IMR-90 (cell line): ENCODE data around the gene TNS1. TPM values are rescaled to one million over a fixed set of nuclear protein-coding genes. Genes with fewer than 3 reads are reported as not detected.

Experiments
- ATAC-seq: fragments of 200-7000 bp; cut with Tn5 transposase; 2 replicates; pipeline ENCODE4 v1.9.1; 2020; ENCODE audit warnings: low read depth, mild to moderate bottlenecking, moderate library complexity
- BruUV-seq: library from RNA; stranded (reverse); fragments of 400-500 nt; replicated peaks from 2 replicates; lab custom pipeline; 2021; lab: Mats Ljungman, UMichigan
- CTCF ChIA-PET: fragments of 300-600 bp; formaldehyde crosslinking; extraction: SDS; loops from one replicate; lab custom pipeline; 2021; ENCODE audit warnings: antibody characterized with exemption; lab: Yijun Ruan, JAX
- POLR2A ChIA-PET: fragments of 300-600 bp; sonication (Branson Sonifier 250); formaldehyde crosslinking; loops from one replicate; lab custom pipeline; 2022; ENCODE audit warnings: antibody characterized with exemption; ENCODE audit not compliant: unreplicated experiment; lab: Charles Lee
- DNase-seq: peaks from one replicate; pipeline ENCODE4 v3.0.0; 2013
- H2AFZ ChIP-seq: replicated peaks from 2 replicates; pipeline ENCODE3; 2013; ENCODE audit warnings: low read length, mild to moderate bottlenecking; ENCODE audit not compliant: poor library complexity
- H2AK5ac ChIP-seq: 2 replicates; pipeline ENCODE4 v1.6.1; 2013; ENCODE audit warnings: low read depth, low read length, inconsistent platforms
- H2AK9ac ChIP-seq: replicated peaks from 2 replicates; pipeline ENCODE3; 2013; ENCODE audit warnings: mild to moderate bottlenecking, low read depth, low read length, moderate library complexity; ENCODE audit not compliant: poor library complexity
- H2BK120ac ChIP-seq: 2 replicates; pipeline ENCODE4 v1.6.1; 2013; ENCODE audit warnings: low read depth, low read length, inconsistent platforms
- H2BK15ac ChIP-seq: 3 replicates; pipeline ENCODE4 v1.6.1; 2013; ENCODE audit warnings: low read depth, low read length, inconsistent platforms
- H2BK20ac ChIP-seq: 2 replicates; pipeline ENCODE4 v1.6.1; 2013; ENCODE audit warnings: low read depth, mild to moderate bottlenecking, inconsistent platforms, low read length, moderate library complexity
- H2BK5ac ChIP-seq: 2 replicates; pipeline ENCODE4 v1.6.1; 2013; ENCODE audit warnings: mild to moderate bottlenecking, low read depth, low read length, inconsistent platforms; ENCODE audit not compliant: poor library complexity, severe bottlenecking
- H3K14ac ChIP-seq: replicated peaks from 2 replicates; pipeline ENCODE4 v1.6.1; 2013; ENCODE audit warnings: low read depth, low read length, inconsistent platforms
- H3K18ac ChIP-seq: 2 replicates; pipeline ENCODE4 v1.6.1; 2013; ENCODE audit warnings: low read depth, low read length, control low read depth
- H3K23ac ChIP-seq: 2 replicates; pipeline ENCODE4 v1.6.1; 2013; ENCODE audit warnings: low read depth, low read length, inconsistent platforms
- H3K27ac ChIP-seq: 2 replicates; pipeline ENCODE4 v1.5.1; 2013; ENCODE audit warnings: mild to moderate bottlenecking, control low read depth, low read length; ENCODE audit not compliant: insufficient read depth
- H3K27me3 ChIP-seq: 2 replicates; pipeline ENCODE4 v1.6.1; 2013; ENCODE audit warnings: low read length; ENCODE audit not compliant: control insufficient read depth, insufficient read depth
- H3K36me3 ChIP-seq: 2 replicates; pipeline ENCODE4 v1.6.1; 2013; ENCODE audit warnings: low read length, mixed read lengths; ENCODE audit not compliant: control insufficient read depth, insufficient read depth
- H3K4ac ChIP-seq: 2 replicates; pipeline ENCODE4 v1.6.1; 2013; ENCODE audit warnings: low read depth, low read length, inconsistent platforms
- H3K4me1 ChIP-seq: 2 replicates; pipeline ENCODE4 v1.6.1; 2013; ENCODE audit warnings: low read length, mixed read lengths; ENCODE audit not compliant: control insufficient read depth, insufficient read depth
- H3K4me2 ChIP-seq: 2 replicates; pipeline ENCODE4 v1.6.1; 2013; ENCODE audit warnings: low read depth, mild to moderate bottlenecking, control low read depth, low read length, moderate library complexity
- H3K4me3 ChIP-seq: 2 replicates; pipeline ENCODE4 v1.5.1; 2013; ENCODE audit warnings: low read depth, mild to moderate bottlenecking, control low read depth, low read length, moderate library complexity; ENCODE audit not compliant: insufficient read depth
- H3K56ac ChIP-seq: 2 replicates; pipeline ENCODE4 v1.6.1; 2013; ENCODE audit warnings: low read length, inconsistent platforms; ENCODE audit not compliant: insufficient read depth; ENCODE audit errors: extremely low read depth
- H3K79me1 ChIP-seq, 2 experiments: 2 replicates each; pipeline ENCODE4 v1.6.1; 2013; ENCODE audit warnings: low read length in 2 of 2, inconsistent platforms in 1 of 2, low read depth in 1 of 2
- H3K9ac ChIP-seq: 2 replicates; pipeline ENCODE4 v1.6.1; 2013; ENCODE audit warnings: low read depth, low read length, control low read depth
- H3K9me1 ChIP-seq: 2 replicates; pipeline ENCODE4 v1.6.1; 2013; ENCODE audit warnings: low read length, inconsistent platforms; ENCODE audit not compliant: insufficient read depth
- H3K9me3 ChIP-seq: 2 replicates; pipeline ENCODE4 v1.6.1; 2013; ENCODE audit warnings: low read length; ENCODE audit not compliant: control insufficient read depth, insufficient read depth
- H4K20me1 ChIP-seq: 2 replicates; pipeline ENCODE4 v1.6.1; 2013; ENCODE audit warnings: low read length, inconsistent platforms; ENCODE audit not compliant: insufficient read depth
- H4K5ac ChIP-seq: 2 replicates; pipeline ENCODE4 v1.6.1; 2013; ENCODE audit warnings: mild to moderate bottlenecking, low read depth, low read length, control low read depth
- H4K8ac ChIP-seq, 2 experiments: 2 replicates each; pipeline ENCODE4 v1.6.1; 2013; ENCODE audit warnings: low read depth in 2 of 2, low read length in 2 of 2, control low read depth in 1 of 2, inconsistent platforms in 1 of 2
- H4K91ac ChIP-seq: 2 replicates; pipeline ENCODE4 v1.6.1; 2013; ENCODE audit warnings: low read depth, low read length, inconsistent platforms; ENCODE audit not compliant: insufficient read depth
- BHLHE40 ChIP-seq: fragments of 150-350 bp; IDR thresholded peaks from 2 replicates; pipeline ENCODE4 v1.6.1; 2016; ENCODE audit warnings: mild to moderate bottlenecking, low read depth, low read length
- CEBPB ChIP-seq: IDR thresholded peaks from 2 replicates; pipeline ENCODE4 v1.6.1; 2012; ENCODE audit warnings: low read depth, low read length, improper control_type of control experiment
- CHD1 ChIP-seq: IDR thresholded peaks from 2 replicates; pipeline ENCODE4 v1.6.1; 2012; ENCODE audit warnings: low read depth, low read length, improper control_type of control experiment
- CTCF ChIP-seq: conservative IDR thresholded peaks from 2 replicates; pipeline ENCODE4 v1.5.1; 2012; ENCODE audit warnings: mild to moderate bottlenecking, low read depth, low read length, improper control_type of control experiment
- ELK1 ChIP-seq: fragments of 150-350 bp; IDR thresholded peaks from 2 replicates; pipeline ENCODE4 v1.6.1; 2016; ENCODE audit warnings: low read depth, mild to moderate bottlenecking, low read length, moderate library complexity, borderline replicate concordance
- MAFK ChIP-seq: IDR thresholded peaks from 2 replicates; pipeline ENCODE4 v1.6.1; 2012; ENCODE audit warnings: low read depth, low read length, improper control_type of control experiment
- POLR2A ChIP-seq: IDR thresholded peaks from 2 replicates; pipeline ENCODE4 v1.6.1; 2012; ENCODE audit warnings: mild to moderate bottlenecking, low read depth, low read length
- RCOR1 ChIP-seq: IDR thresholded peaks from 2 replicates; pipeline ENCODE4 v1.6.1; 2012; ENCODE audit warnings: mild to moderate bottlenecking, low read length, improper control_type of control experiment; ENCODE audit not compliant: insufficient replicate concordance
- SMC3 ChIP-seq: fragments of 150-350 bp; IDR thresholded peaks from 2 replicates; pipeline ENCODE4 v1.6.1; 2016; ENCODE audit warnings: low read depth, mild to moderate bottlenecking, antibody characterized with exemption, low read length, moderate library complexity
- WGBS, 2 experiments: methylation state at CpG; one replicate each; pipeline versions ENCODE4 v1.1.5 to v1.1.7; 2013; ENCODE audit warnings: missing lambda C conversion rate in 2 of 2; ENCODE audit not compliant: insufficient read length in 1 of 2; ENCODE audit errors: extremely low coverage in 2 of 2; 5-methylcytosine and 5-hydroxymethylcytosine counted together
- dilution Hi-C: fragments of 300-500 bp; cut with HindIII; formaldehyde crosslinking; loops from one replicate; pipeline ENCODE4 v1.14.3; 2018; ENCODE audit warnings: low sequenced_read_pairs; ENCODE audit not compliant: unreplicated experiment
- in situ Hi-C: fragments of 300-500 bp; cut with MboI; formaldehyde crosslinking; loops from 3 replicates; pipeline ENCODE4 v1.14.3; 2019; ENCODE audit warnings: low sequenced_read_pairs, inconsistent platforms, mixed read lengths
- intact Hi-C: fragments of 100-400 bp; cut with micrococcal nuclease; formaldehyde crosslinking; loops from 2 replicates; pipeline ENCODE4 v1.10.0; 2022
- polyA plus RNA-seq, 3 experiments: library from polyadenylated mRNA; depleted of rRNA; stranded (reverse); fragments of >200 nt; gene quantifications; 2 replicates each; pipeline ENCODE4 v1.2.3, GENCODE V29; 2012; ENCODE audit warnings: low replicate concordance in 1 of 3
- total RNA-seq: library from RNA; depleted of rRNA; stranded (reverse); fragments of >200 nt; gene quantifications from 2 replicates; pipeline ENCODE4 v1.2.3, GENCODE V29; 2012

Gene TNS1
- total and polyA plus RNA-seq, 2 of the 4 experiments (the other 2 are of a cell fraction): 41.1 to 45.2 TPM

- H4K91ac ChIP-seq: no peak overlapping the region
- peaks cover 7% of the 10 kb centered on the region; the same call in 1 of the 2 replicates for H3K4me1 ChIP-seq
- intact Hi-C loops: no loop called here
- peaks cover 11% of the 10 kb centered on the region; the same call in 1 of the 2 replicates for H4K20me1 ChIP-seq
- no peak overlapping the region for H2AK9ac ChIP-seq
- ChIA-PET POLR2A (no interaction called here), CTCF (interaction anchor here (1.0 to 1.1 kb wide), 2 partner anchors 13 to 189 kb away, joined by 3 read pairs; no protein-coding TSS in a partner anchor)
- H3K18ac ChIP-seq: no peak overlapping the region
- H3K4ac ChIP-seq: no peak overlapping the region
- no peaks in the 10 kb centered on the region for H3K27me3 ChIP-seq
- 68% methylated on average over 4 of the region's 14 CpGs; no CpG with 5 or more reads in 1 of the 2 experiments for WGBS, 2 experiments
- no peak for ATAC-seq
- no peak overlapping the region for H2BK15ac ChIP-seq
- DNase-seq: no peak
- no peak overlapping the region for H3K23ac ChIP-seq
- no peak overlapping the region for H2BK5ac ChIP-seq
- H3K14ac ChIP-seq: no peak overlapping the region
- no peak overlapping the region for H3K27ac ChIP-seq
- no peaks in the 10 kb centered on the region for H3K9me3 ChIP-seq
- no peak for TF ChIP-seq RCOR1
- TF ChIP-seq CEBPB: no peak
- TF ChIP-seq MAFK: no peak
- no peak for TF ChIP-seq BHLHE40
- no peak for TF ChIP-seq POLR2A
- TF ChIP-seq CHD1: no peak
- no peak for TF ChIP-seq ELK1
- TF ChIP-seq SMC3: no peak
- no peak for TF ChIP-seq CTCF
- in situ Hi-C loops: loop anchor here (10.0 kb wide), 1 partner anchor 236 kb away; no protein-coding TSS in a partner anchor
- no peak overlapping the region for H3K56ac ChIP-seq
- no peak overlapping the region for H3K9ac ChIP-seq
- no peak overlapping the region for H3K4me3 ChIP-seq
- H2BK120ac ChIP-seq: no peak overlapping the region
- H4K8ac ChIP-seq: no peak overlapping the region
- H3K9me1 ChIP-seq: peaks cover 18% of the 10 kb centered on the region
- dilution Hi-C loops: no loop called here
- peaks cover 35% of the 10 kb centered on the region for H3K36me3 ChIP-seq
- no peak overlapping the region for H2AFZ ChIP-seq
- no peak overlapping the region for H2AK5ac ChIP-seq
- H4K5ac ChIP-seq: no peak overlapping the region
- no TSS peak for BruUV-seq
- 0 out of 4 replicates have a peak, but pooled peaks cover 0 to 3% of the 10 kb centered on the region in 2 experiments for H3K79me1 ChIP-seq
- no peak overlapping the region for H2BK20ac ChIP-seq
- H3K4me2 ChIP-seq: no peak overlapping the region
These were observed 203.8 kb downstream of the TNS1 start for GRCh38 chr2:217798743-217799562.
